K562 (cell line): ENCODE results near the gene HIP1R. TPM values are rescaled to one million over a fixed set of nuclear protein-coding genes. Genes with fewer than 3 reads are reported as not detected.

Experiments
- EP400 ChIP-seq: fragments of 450-650 bp; IDR thresholded peaks from 2 replicates; pipeline ENCODE4 v1.6.1; 2017; ENCODE audit warnings: antibody characterized with exemption, mild to moderate bottlenecking, moderate library complexity
- GABPB1 ChIP-seq: sonication (generic); formaldehyde crosslinking; IDR thresholded peaks from 2 replicates; pipeline ENCODE4 v1.8.0; 2022; ENCODE audit warnings: mild to moderate bottlenecking, missing genetic modification reagents
- JUND ChIP-seq, 2 experiments: IDR thresholded peaks; 2 replicates in 1 of 2; 3 replicates in 1 of 2; pipeline ENCODE4 v1.6.1; 2011; ENCODE audit warnings: borderline replicate concordance in 2 of 2, low read depth in 2 of 2, low read length in 2 of 2, improper control_type of control experiment in 1 of 2, missing biosample characterization in 1 of 2, missing genetic modification characterization in 1 of 2, missing genetic modification reagents in 1 of 2
- SRSF1 ChIP-seq: fragments of 200-400 bp; formaldehyde crosslinking; IDR thresholded peaks from 2 replicates; pipeline ENCODE4 v1.6.1; 2017; ENCODE audit warnings: mild to moderate bottlenecking, low read depth, low read length, moderate library complexity
- ZNF133 ChIP-seq: fragments of 250-450 bp; sonication (Bioruptor Pico); IDR thresholded peaks from 2 replicates; pipeline ENCODE4 v1.4.0; 2020; ENCODE audit warnings: mild to moderate bottlenecking
- polyA plus RNA-seq, 8 experiments: library from polyadenylated mRNA; depleted of rRNA in 4 of 8; stranded (reverse) in 5 of 8; unstranded in 3 of 8; fragments of >200 nt; fragmentation: Nextera tagmentation in 2 of 8; fragmentation: Illumina TruSeq in 1 of 8; extraction: Ambion mirVana in 2 of 8; extraction: Trizol in 1 of 8; gene quantifications; 2 replicates each; pipeline versions ENCODE4 v1.2.1 to v1.2.3, GENCODE V29; 2011 to 2014; ENCODE audit warnings: inconsistent platforms in 1 of 8, missing spikeins in 1 of 8
- total RNA-seq, 7 experiments: library from RNA; depleted of rRNA in 6 of 7; stranded (reverse); fragments of >200 nt in 6 of 7; fragmentation: Illumina TruSeq in 2 of 7; extraction: Trizol in 2 of 7; gene quantifications; 2 replicates each; pipeline versions ENCODE4 v1.2.1 to v1.2.3, GENCODE V29; 2011 to 2021; ENCODE audit warnings: low replicate concordance in 1 of 7
- TF ChIP-seq, protein P1 (sequence below): fragments of 200-600 bp; sonication (generic); IDR thresholded peaks from one replicate; pipeline ENCODE4 v1.6.1; 2012; ENCODE audit warnings: mild to moderate bottlenecking, low read depth, low read length, inconsistent platforms
- TF ChIP-seq, protein P2 (sequence below): sonication (generic); formaldehyde crosslinking; IDR thresholded peaks from 2 replicates; pipeline ENCODE4 v1.8.0; 2022; ENCODE audit warnings: missing genetic modification reagents, mild to moderate bottlenecking, moderate library complexity, borderline replicate concordance
- TF ChIP-seq, protein P3 (sequence below): sonication (generic); formaldehyde crosslinking; IDR thresholded peaks from 2 replicates; pipeline ENCODE4 v1.8.0; 2022; ENCODE audit warnings: mild to moderate bottlenecking, missing genetic modification reagents
- TF ChIP-seq, protein P4 (sequence below): fragments of 250-450 bp; sonication (Bioruptor Pico); IDR thresholded peaks from 2 replicates; pipeline ENCODE4 v1.8.0; 2021; ENCODE audit warnings: moderate library complexity, mild to moderate bottlenecking, inconsistent platforms

Gene HIP1R
- total and polyA plus RNA-seq, 9 of the 15 experiments (the other 6 are each of a cell fraction or from before 2014, with no cell fraction given): 0.15 to 31.0 (median 14.2) TPM

DNA sequence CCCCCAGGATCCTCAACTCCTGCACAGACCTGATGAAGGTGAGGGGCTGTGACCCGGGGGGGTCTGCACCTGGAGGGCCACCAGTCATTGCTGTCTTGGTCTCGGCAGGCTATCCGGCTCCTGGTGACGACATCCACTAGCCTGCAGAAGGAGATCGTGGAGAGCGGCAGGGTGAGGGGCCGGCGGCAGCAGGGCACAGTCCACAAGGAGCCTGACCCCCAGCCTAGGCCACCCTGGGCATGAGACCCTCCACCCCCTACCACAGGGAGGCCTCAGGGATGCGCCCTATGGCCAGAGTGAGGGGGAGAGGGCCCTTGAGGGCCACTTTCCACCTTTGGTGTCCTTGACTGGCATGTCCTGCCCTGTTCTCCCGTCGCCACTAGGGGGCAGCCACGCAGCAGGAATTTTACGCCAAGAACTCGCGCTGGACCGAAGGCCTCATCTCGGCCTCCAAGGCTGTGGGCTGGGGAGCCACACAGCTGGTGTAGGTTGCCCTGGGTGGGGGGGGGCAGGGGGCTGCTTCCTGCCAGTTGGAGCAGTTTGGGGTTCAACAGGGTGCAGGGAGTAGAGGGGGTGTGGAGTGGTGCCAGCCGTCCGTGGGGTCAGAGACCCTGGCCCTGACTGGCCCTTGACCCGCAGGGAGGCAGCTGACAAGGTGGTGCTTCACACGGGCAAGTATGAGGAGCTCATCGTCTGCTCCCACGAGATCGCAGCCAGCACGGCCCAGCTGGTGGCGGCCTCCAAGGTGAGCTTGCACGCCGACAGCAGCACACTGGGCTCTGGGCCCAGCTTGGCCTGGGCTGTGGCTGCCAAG lies 25.0 kb downstream of the HIP1R start (continued):
- TF ChIP-seq, protein P1, sequence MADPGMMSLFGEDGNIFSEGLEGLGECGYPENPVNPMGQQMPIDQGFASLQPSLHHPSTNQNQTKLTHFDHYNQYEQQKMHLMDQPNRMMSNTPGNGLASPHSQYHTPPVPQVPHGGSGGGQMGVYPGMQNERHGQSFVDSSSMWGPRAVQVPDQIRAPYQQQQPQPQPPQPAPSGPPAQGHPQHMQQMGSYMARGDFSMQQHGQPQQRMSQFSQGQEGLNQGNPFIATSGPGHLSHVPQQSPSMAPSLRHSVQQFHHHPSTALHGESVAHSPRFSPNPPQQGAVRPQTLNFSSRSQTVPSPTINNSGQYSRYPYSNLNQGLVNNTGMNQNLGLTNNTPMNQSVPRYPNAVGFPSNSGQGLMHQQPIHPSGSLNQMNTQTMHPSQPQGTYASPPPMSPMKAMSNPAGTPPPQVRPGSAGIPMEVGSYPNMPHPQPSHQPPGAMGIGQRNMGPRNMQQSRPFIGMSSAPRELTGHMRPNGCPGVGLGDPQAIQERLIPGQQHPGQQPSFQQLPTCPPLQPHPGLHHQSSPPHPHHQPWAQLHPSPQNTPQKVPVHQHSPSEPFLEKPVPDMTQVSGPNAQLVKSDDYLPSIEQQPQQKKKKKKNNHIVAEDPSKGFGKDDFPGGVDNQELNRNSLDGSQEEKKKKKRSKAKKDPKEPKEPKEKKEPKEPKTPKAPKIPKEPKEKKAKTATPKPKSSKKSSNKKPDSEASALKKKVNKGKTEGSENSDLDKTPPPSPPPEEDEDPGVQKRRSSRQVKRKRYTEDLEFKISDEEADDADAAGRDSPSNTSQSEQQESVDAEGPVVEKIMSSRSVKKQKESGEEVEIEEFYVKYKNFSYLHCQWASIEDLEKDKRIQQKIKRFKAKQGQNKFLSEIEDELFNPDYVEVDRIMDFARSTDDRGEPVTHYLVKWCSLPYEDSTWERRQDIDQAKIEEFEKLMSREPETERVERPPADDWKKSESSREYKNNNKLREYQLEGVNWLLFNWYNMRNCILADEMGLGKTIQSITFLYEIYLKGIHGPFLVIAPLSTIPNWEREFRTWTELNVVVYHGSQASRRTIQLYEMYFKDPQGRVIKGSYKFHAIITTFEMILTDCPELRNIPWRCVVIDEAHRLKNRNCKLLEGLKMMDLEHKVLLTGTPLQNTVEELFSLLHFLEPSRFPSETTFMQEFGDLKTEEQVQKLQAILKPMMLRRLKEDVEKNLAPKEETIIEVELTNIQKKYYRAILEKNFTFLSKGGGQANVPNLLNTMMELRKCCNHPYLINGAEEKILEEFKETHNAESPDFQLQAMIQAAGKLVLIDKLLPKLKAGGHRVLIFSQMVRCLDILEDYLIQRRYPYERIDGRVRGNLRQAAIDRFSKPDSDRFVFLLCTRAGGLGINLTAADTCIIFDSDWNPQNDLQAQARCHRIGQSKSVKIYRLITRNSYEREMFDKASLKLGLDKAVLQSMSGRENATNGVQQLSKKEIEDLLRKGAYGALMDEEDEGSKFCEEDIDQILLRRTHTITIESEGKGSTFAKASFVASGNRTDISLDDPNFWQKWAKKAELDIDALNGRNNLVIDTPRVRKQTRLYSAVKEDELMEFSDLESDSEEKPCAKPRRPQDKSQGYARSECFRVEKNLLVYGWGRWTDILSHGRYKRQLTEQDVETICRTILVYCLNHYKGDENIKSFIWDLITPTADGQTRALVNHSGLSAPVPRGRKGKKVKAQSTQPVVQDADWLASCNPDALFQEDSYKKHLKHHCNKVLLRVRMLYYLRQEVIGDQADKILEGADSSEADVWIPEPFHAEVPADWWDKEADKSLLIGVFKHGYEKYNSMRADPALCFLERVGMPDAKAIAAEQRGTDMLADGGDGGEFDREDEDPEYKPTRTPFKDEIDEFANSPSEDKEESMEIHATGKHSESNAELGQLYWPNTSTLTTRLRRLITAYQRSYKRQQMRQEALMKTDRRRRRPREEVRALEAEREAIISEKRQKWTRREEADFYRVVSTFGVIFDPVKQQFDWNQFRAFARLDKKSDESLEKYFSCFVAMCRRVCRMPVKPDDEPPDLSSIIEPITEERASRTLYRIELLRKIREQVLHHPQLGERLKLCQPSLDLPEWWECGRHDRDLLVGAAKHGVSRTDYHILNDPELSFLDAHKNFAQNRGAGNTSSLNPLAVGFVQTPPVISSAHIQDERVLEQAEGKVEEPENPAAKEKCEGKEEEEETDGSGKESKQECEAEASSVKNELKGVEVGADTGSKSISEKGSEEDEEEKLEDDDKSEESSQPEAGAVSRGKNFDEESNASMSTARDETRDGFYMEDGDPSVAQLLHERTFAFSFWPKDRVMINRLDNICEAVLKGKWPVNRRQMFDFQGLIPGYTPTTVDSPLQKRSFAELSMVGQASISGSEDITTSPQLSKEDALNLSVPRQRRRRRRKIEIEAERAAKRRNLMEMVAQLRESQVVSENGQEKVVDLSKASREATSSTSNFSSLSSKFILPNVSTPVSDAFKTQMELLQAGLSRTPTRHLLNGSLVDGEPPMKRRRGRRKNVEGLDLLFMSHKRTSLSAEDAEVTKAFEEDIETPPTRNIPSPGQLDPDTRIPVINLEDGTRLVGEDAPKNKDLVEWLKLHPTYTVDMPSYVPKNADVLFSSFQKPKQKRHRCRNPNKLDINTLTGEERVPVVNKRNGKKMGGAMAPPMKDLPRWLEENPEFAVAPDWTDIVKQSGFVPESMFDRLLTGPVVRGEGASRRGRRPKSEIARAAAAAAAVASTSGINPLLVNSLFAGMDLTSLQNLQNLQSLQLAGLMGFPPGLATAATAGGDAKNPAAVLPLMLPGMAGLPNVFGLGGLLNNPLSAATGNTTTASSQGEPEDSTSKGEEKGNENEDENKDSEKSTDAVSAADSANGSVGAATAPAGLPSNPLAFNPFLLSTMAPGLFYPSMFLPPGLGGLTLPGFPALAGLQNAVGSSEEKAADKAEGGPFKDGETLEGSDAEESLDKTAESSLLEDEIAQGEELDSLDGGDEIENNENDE: no peak
- TF ChIP-seq, protein P2, sequence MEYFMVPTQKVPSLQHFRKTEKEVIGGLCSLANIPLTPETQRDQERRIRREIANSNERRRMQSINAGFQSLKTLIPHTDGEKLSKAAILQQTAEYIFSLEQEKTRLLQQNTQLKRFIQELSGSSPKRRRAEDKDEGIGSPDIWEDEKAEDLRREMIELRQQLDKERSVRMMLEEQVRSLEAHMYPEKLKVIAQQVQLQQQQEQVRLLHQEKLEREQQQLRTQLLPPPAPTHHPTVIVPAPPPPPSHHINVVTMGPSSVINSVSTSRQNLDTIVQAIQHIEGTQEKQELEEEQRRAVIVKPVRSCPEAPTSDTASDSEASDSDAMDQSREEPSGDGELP (CRISPR knock-in tag): peak; percentile 80
- no peak for TF ChIP-seq SRSF1
- TF ChIP-seq EP400: no peak
- TF ChIP-seq, protein P3, sequence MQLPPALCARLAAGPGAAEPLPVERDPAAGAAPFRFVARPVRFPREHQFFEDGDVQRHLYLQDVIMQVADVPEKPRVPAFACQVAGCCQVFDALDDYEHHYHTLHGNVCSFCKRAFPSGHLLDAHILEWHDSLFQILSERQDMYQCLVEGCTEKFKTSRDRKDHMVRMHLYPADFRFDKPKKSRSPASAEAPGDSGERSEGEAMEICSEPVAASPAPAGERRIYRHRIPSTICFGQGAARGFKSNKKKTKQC (CRISPR knock-in tag): no peak
- TF ChIP-seq JUND (IDR thresholded peaks at IDR 0.05; ENCODE audit: borderline replicate concordance, low read depth, low read length): no peak
- TF ChIP-seq JUND (tag; IDR thresholded peaks at IDR 0.05; ENCODE audit: borderline replicate concordance, low read depth, low read length): no peak; the same call in 2 of the 3 replicates
- TF ChIP-seq, protein P4, sequence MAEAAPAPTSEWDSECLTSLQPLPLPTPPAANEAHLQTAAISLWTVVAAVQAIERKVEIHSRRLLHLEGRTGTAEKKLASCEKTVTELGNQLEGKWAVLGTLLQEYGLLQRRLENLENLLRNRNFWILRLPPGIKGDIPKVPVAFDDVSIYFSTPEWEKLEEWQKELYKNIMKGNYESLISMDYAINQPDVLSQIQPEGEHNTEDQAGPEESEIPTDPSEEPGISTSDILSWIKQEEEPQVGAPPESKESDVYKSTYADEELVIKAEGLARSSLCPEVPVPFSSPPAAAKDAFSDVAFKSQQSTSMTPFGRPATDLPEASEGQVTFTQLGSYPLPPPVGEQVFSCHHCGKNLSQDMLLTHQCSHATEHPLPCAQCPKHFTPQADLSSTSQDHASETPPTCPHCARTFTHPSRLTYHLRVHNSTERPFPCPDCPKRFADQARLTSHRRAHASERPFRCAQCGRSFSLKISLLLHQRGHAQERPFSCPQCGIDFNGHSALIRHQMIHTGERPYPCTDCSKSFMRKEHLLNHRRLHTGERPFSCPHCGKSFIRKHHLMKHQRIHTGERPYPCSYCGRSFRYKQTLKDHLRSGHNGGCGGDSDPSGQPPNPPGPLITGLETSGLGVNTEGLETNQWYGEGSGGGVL (CRISPR knock-in tag): no peak
- TF ChIP-seq ZNF133: no peak
- peak; percentile 55; the same call in 1 of the 2 replicates for TF ChIP-seq GABPB1 (CRISPR knock-in tag)
